ENCODE results near the gene RIN3.

RIN3 gene

GRCh38 chr14:92475451-92476187 is 38.0 kb upstream of the RIN3 start:
- no peak for TF ChIP-seq CTCF (IDR thresholded peaks at IDR 0.05; ENCODE audit: extremely low read depth, missing control alignments)
- no peak for DNase-seq (ENCODE audit: low spot score)

- no peak for TF ChIP-seq CTCF (IDR thresholded peaks at IDR 0.05; ENCODE audit: extremely low read depth, missing control alignments)
- DNase-seq (ENCODE audit: low spot score) = no peak
These were observed 32.7 kb upstream of the RIN3 start for GRCh38 chr14:92480856-92481255.

GRCh38 chr14:92481386-92481785 is 32.2 kb upstream of the RIN3 start:
- DNase-seq (ENCODE audit: low spot score) = no peak
- TF ChIP-seq CTCF (IDR thresholded peaks at IDR 0.05; ENCODE audit: extremely low read depth, missing control alignments) = no peak

GRCh38 chr14:92481811-92482555 is 31.6 kb upstream of the RIN3 start:
- no peak for TF ChIP-seq CTCF (IDR thresholded peaks at IDR 0.05; ENCODE audit: extremely low read depth, missing control alignments)
- DNase-seq (ENCODE audit: low spot score) = no peak

GRCh38 chr14:92482621-92483319 is 30.8 kb upstream of the RIN3 start:
- no peak for DNase-seq (ENCODE audit: low spot score)
- no peak for TF ChIP-seq CTCF (IDR thresholded peaks at IDR 0.05; ENCODE audit: extremely low read depth, missing control alignments)

- TF ChIP-seq CTCF (IDR thresholded peaks at IDR 0.05; ENCODE audit: extremely low read depth, missing control alignments) = no peak
- DNase-seq (ENCODE audit: low spot score) = no peak
These were observed 29.3 kb upstream of the RIN3 start for GRCh38 chr14:92484132-92484823.
